GM21529 (cell line): Measurements from ENCODE around the gene KCNQ5.
A peak's percentile ranks its signal among the peaks of the same experiment; 100 is the strongest.
"Not testable (repeated sequence)": the region's sequence is repeated elsewhere in the genome, so short reads cannot be mapped to it uniquely, and the experiment has no call there.

Source experiments
- ATAC-seq: cut with Tn5 transposase; IDR thresholded peaks from one replicate; pipeline ENCODE4 v1.9.1; 2021; ENCODE audit not compliant: unreplicated experiment

KCNQ5 gene

DNA sequence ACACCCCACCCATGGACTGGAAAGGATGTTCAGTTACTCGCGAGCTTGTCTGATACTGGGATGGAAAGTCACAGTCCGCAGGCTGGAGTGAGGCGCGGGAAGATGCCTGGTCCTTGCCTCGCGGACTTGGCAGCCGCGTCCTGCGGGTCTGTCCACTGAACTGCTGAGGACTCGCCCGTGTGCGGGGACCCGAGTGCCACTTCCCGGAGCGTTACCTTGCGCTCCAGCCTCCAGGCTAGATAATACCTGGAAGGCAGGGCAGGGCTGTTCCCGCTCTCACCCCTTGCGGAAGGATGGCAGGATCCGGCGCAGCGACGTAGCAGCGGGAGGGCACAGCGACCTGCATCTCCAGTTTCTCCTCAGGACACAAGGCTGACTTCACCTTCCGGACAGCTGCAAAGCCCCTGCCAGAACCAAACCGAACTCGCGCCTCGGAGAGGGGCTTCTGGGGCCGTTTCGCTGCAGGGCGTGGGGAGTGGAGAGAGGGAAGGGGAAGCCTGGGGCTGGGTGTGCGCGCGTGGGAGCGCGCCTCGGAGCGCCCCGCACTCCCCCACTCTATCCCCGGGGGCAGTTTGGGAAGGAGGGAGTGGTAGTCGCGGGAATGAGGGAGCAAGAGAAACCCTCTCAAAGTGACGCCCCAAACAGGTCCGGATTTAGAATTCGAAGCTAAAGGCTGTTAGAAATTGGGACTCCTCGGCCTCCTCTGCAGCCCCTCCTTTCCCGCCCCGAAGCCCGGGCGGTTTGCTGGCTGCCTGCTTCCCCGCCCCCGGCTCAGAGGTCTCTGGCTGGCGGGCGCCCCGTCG is at the start of gene KCNQ5:
Gene KCNQ5 (plus strand): TSS at position 774 of the 803 bp plus-strand sequence.
- ATAC-seq: peak; percentile 14

DNA sequence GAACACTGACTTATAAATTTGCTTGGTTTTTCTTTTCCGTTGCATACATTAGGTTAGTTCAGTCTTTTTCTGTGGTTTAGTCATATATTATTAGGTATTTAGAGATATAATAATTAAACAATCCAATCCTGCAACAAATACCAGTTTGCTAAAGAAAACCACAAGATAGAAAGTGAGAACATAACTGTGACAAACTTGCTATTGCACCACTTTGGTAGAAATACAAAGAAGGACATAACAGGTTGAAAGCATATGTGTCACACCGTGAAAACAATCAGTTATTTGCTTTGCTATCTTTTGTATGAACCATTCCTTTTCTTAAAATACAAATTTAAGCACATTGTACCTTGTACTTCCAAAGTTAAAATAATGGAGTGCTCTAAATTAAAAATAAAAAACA is 42.0 kb upstream of the KCNQ5 start:
- no peak for ATAC-seq

DNA sequence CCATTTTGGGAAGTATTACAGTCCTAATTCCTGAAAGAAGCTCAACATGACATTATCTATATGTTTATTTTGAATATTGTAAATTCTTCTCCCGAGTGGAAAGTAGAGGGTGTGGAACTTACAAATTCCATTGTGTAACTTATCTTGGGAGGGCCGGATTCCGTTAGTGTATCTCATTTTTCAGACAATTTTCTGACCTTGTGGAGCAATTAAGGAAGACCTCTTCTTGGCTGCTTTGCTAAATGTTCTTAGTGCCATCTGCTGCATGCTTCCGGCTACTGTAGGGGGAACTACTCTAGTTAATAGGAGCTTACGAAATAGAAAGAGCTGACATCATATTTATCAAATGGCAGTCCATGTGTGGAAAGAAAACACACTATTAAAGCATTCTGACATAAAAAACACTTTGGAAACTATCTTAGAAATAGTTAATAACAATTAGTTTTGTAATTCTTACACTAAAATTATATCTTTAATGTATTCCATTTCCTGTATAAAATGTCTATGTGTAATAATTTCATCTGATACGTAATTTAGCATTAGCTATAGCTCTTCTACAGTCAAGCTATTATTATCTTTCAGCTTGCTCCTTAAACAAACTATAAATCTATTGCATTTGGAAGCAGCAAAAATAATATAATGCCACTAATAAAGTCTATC is 41.5 kb upstream of the KCNQ5 start:
- ATAC-seq: peak; percentile 62

DNA sequence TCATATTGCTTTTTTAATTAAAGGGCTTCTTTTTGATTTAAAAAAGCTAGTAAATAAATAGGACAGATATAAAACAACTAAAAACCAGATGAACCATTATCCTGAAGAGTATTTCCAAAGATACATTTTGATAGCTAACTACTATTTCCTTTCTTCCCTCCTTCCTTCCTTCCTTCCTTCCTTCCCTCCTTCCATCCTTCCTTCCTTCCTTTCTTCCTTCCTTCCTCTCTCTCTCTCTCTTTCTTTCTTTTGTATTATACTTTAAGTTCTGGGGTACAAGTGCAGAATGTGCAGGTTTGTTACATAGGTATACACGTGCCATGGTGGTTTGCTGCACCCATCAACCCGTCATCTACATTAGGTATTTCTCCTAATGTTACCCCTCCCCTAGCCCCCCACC is 40.9 kb upstream of the KCNQ5 start:
- ATAC-seq: not testable (repeated sequence)

DNA sequence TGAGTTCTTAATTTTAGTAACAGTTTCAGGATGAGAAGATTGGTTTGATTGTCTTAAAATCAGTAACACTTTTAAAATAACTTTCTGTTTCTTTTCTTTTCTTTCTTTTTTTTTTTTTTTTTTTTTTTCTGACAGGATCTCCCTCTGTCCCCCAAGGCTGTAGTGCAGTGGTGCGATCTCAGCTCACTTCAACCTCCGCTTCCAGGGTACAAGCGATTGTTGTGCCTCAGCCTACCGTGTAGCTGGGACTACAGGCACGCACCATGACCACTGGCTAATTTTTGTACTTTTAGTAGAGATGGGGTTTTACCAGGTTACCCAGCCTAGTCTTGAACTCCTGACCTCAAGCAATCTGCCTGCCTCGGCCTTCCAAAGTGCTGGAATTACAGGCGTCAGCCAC is 33.7 kb upstream of the KCNQ5 start:
- no peak for ATAC-seq

DNA sequence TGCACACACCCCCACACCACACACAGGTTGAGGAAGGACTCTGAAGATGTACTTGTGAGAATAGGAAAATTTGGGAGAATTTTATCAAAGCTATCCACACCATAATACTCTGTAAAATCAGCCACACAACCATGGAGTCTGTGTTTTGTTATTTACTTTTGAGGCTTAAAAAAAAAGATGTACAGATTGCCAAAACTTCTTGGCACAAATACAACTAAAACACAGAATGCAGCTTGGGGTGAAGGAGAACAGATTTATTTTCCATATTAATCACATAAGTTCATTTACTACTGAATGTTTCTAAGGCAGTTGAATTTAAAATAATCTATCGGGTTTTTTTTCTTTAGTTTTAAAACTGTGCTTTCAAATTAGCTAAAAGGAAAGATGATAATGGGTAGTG is 32.8 kb upstream of the KCNQ5 start:
- no peak for ATAC-seq

DNA sequence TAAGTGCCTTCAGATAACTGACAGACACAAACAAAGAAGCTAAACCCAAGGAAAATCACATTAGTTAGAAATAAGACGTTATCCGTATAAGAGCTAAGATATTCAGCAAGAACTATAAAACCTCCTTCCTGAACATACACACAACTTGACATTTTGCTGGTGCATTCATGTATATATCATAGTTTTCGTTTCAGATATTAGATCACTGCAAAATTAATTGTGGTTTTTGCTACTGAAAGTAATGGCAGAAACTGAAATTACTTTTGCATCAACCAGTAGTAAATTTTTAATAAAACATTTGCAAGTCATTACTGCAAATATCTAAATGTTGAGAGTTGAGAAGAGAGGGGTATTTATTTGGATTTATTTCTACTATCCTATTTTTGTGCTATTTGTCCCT is 26.1 kb upstream of the KCNQ5 start:
- ATAC-seq: no peak

DNA sequence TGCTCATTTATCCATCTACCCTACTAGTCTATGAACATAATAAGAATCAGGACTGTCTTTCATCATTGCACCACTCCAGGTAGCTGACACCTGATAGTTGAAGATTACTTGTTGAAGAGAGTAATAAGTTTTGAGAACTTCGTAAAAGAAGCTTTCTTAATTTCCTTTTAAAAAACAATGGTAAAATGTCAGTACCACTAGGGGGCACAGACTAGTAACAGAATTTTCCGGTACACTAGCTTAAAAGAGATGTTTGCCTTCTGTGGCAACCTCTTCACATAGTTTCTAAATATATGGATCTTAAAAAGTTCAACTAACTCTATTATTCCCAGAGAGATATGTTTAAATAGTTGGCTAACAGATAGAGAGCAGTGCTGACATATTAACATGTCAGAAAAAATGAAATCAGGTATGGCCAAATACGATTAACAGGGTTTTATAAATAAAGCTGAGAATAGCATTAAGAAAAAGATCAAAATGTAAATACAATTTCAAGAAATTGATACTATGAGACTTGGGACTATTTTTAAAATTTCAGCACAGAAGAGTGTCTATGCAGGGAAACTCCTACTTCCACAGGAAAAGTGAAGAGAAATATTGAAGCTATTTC is 5.4 kb upstream of the KCNQ5 start:
- no peak for ATAC-seq

DNA sequence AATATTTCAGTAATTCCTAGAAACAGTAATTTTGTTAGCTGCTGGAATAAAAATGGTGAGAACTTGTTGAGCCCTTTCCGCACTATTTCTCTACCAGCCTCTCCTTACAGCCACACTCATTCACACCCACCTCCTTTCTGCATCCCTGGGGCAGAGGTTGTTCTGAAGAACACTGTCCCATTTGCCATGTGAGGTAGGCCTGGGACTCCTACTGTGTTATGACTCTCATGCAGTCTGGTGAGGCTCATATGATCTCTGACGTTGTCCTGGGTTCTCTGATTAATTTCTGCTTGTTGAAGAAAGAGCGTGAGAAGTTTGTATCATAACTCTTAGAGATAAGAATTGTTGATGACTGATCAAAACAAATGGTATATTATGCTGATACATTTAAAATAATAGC is 4.1 kb upstream of the KCNQ5 start:
- no peak for ATAC-seq

DNA sequence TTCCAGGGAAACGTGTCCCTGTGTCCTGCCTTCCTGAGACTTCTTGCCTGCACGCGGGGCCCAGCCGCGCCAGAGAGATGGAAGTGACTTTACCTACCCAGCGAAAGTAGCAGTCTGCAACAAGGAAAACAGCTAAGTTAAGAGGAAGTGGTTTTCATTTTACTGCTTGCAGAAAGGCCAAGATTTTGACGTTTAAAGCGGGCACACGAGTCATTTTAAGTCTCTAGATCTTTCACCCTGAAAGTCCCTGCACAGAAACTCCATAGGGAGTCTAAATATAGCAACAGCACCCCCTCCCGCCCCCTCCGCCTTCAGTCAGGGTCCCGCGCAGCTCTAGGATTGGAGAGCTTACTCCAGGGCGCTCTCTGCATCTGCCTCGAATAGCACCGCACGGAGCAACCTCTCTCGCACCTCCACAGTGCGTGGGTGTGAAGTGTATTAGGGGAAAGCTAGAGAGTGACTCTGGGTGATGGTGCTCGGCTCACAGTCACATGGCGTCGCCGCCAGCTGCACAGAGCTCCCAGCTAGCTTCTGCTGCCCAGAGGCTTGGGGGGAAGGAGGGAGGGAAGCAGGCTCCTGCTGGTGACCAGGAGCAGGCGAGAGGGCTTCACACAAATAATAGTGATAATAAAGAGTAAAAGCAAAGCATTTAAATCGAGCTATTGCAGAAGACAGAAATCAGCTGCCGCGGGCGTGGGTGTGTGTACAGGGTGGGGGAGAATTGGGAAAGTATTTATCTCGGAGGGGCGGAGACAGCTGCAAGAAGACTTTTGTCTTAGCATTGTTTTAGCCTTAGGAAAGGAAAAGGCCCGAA is 1.8 kb upstream of the KCNQ5 start:
- ATAC-seq: peak; percentile 62

DNA sequence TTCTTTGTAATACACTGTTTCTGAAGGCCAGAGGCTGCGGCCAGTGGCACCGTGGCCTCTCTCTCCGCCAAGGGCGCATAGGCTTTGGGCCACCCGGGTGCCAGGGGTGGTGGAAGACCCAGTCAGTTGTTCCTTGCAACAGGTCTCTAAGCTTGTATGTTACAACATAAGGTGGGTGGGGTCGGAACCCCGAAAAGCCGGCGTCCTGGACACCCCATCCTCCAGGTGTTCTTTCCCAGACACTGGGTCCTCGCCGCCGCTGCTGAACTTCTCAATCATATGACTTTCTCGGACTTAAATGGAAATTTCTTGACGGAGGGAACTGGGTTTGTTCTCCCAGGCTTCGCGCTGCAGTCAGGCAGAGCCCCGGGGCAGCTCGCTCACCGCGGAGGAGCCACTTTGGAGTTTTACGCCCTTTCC is 983 bp upstream of the KCNQ5 start:
- no peak for ATAC-seq

DNA sequence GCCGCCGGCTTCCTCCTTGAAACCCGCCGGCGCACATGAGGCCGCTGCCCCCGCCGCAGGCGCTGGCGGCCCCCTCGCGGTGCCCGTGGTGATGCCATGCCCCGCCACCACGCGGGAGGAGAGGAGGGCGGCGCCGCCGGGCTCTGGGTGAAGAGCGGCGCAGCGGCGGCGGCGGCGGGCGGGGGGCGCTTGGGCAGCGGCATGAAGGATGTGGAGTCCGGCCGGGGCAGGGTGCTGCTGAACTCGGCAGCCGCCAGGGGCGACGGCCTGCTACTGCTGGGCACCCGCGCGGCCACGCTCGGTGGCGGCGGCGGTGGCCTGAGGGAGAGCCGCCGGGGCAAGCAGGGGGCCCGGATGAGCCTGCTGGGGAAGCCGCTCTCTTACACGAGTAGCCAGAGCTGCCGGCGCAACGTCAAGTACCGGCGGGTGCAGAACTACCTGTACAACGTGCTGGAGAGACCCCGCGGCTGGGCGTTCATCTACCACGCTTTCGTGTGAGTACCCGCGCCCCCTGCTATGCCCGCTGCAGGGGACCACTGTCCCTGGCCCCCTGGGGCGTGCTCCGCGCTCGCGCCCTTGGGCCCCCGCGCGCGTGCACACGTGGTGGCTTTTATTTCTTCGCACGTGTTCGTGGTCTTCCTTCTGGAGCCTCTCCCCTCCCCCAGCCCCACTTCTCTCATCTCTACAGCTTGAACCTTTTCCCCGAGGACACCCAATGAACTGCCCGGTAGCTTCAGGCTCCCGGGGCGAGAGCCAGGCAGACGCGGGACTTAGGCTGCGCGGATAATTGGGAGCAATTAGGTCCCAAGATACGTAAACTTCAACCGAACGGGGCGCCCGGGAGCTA is 453 bp downstream of the KCNQ5 start:
- ATAC-seq: peak; percentile 18

DNA sequence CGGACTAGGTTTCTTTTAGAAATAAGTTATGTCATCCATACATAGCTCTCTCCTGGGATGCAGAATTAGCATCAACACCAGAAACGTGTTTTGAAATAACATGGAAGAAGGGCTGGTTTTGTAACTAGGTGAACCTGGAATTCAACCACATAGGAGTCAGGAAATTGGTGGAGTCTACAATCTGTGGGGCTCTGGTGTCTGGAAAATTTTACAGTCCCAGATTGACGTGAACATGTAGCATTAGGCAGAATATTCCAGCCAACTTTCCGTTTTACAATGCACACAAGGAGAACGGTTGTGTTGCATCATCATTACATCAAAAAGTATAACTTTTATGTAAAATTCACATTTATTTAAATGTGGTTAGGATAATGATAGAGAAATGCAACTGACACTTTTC is 1.9 kb downstream of the KCNQ5 start:
- no peak for ATAC-seq

DNA sequence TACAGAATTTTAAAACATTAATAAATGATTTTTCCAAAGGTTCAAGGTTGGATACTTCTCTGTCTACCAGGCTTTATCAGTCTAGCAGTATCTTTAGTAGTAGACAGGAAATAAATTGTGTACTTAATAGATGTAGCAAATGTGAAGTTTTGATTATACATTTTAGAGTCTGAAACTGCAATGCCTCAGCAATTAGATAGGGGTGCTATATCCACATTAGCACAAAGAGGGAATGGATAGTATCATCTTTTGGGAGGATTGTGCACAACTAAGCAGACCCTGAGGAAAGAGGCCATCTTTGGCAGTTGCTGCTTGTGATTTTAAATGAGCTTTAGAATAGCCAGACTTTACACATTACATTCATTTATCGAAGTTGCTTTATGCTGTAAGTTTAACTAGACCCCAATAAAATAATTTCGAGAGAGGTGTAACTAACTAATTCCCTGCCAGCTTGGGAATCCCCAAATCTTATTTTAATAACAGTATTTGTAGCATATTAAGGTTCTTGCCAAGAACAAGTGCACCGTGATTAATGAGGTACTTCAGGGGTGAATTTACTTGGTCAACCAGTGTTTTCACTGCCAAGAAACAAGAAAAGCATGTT is 2.8 kb downstream of the KCNQ5 start:
- ATAC-seq: no peak

DNA sequence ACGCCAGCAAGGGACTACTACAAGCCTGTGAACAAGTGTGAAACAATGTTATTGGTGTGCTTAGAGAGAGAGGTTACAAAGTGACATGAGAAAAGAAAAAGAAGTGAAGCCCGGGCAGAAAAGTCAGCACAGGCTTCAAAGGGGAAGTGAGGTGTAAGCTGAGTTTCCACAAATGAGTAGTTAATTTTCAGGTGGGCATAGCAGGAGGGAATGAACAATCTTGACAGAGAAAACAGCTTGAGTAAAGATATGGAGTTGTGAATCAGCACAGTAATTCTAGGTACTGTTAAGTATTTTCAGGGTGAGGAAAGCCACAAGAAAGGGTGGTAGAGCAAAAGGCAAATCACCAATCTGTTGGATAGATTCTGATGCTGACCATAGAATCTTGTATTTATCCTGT is 4.3 kb downstream of the KCNQ5 start:
- peak; percentile 42 for ATAC-seq

DNA sequence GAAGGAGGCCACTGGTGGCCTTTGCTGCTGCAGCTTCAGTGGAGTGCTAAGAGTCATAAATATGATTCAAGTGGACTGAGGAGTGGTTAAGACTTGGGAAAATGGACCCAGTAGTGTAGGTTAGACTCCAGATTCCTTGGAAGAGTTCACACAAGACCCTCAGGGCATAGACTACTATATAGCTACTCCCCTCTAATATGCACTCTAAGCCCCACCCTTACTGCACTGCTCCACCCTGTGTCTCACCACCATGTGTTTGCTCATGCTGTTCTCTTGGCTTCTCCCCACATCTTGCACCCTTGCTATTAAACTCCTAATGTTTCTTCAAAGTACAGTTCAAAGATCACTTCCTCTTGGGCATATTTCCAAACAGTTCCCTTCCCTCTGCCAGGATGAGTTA is 5.7 kb downstream of the KCNQ5 start:
- ATAC-seq: no peak

DNA sequence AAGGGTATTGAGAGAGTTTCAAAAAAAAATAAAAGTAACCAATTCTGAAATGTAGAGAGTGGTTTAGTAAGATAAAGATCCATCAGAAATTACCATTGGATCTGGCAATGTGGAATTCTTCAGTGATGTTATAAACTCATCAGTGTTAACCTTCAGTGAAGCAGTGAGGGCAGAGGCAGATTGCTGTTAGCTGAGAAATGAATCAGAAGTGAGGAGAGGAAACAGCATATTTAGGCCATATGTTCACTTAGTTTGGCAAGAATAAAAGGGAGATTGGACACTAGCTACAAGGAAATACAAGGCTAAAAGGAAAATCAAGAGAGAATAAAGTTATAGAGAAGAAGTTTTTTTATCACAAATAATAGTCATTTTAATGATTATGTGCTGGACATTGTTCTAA is 9.6 kb downstream of the KCNQ5 start:
- no peak for ATAC-seq

DNA sequence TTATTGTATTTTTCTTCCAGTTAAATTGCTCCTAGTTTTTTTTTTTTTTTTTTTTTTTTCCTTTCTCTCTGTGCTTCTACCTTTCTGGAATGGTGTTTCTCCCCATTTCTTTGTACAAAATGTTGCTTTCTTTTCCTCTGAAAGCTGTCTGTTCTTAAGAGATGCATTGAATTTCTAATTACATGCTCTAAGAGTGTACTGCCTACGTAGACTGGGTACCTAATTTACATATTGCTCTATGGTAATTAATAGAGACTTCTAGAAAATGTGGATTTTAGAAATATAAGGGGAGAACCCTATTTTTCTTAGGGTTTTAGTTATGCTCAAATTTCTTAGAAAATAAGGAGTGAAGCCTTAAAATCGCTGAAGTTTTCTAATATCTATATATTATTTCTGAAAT is 13.8 kb downstream of the KCNQ5 start:
- ATAC-seq: no peak

DNA sequence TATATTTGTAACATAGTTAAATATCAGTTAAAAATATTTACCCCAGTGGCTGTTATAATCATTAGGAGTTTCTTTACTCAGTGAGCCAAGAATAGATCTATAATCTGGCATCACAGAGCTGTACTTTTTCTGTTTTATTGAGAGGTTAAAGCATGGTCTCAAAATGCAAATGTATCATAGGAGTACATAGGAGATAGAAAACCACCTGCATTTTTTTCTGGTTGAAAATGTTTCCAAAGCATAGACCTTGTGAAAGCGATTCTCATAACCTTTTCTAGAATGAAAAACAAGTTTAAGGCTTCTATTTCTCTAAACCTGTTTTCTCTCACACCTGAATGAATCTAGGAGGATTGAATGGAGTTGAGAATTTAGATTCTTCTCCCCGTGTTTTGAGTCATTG is 14.4 kb downstream of the KCNQ5 start:
- peak; percentile 98 for ATAC-seq

DNA sequence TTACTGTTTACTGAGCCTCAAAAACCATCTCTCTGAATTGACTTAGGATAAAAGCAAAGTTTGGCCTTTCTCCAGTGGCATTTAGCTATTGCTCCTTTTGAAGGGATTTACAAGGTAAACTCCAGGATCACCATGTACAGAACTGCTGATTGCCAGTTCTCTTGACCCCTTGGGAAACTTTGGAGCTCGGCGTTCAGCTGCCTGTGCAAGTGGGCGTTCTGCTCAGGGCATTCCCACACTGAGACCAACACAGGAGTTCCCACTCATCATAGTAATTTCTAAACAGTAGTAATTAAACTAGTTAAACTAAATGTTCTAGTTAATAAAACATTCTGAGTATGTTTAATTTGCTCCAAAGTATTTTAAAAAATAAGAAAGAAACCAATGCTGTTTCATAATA is 14.9 kb downstream of the KCNQ5 start:
- ATAC-seq: no peak
